Breast epithelium (tissue), 3 donors: ENCODE data around the gene PCSK2.

Source experiments
- POLR2A ChIP-seq: fragments of 450-650 bp; IDR thresholded peaks from one replicate; pipeline ENCODE4 v1.6.1; 2016; ENCODE audit warnings: antibody characterized with exemption, mild to moderate bottlenecking, moderate library complexity
- TF ChIP-seq, protein P1 (sequence below), 3 donors: fragments of 450-650 bp; IDR thresholded peaks; one replicate each; pipeline ENCODE4 v1.5.1; 2016 to 2017; ENCODE audit warnings: antibody characterized with exemption in 3 of 3, mild to moderate bottlenecking in 3 of 3, moderate library complexity in 3 of 3

DNA sequence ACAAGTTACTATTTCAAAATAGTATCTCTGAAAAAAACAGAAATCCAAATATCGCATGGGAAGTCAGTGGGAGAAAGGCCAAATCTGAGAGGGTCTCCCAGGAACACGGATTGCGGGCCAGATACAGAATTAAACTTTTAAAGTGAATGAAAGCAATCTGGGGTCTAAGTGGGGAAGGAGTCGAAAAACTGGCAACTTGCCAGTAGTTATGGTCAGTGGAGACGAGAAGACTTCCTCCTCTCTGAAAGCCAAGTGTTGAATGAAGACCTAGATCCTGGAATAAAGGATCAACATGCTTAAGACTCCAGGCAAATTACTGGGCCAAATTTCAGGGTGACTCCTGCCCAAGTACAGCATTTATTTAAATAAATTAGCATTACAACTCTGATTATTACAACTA lies 180.7 kb downstream of the PCSK2 start:
- TF ChIP-seq, protein P1, sequence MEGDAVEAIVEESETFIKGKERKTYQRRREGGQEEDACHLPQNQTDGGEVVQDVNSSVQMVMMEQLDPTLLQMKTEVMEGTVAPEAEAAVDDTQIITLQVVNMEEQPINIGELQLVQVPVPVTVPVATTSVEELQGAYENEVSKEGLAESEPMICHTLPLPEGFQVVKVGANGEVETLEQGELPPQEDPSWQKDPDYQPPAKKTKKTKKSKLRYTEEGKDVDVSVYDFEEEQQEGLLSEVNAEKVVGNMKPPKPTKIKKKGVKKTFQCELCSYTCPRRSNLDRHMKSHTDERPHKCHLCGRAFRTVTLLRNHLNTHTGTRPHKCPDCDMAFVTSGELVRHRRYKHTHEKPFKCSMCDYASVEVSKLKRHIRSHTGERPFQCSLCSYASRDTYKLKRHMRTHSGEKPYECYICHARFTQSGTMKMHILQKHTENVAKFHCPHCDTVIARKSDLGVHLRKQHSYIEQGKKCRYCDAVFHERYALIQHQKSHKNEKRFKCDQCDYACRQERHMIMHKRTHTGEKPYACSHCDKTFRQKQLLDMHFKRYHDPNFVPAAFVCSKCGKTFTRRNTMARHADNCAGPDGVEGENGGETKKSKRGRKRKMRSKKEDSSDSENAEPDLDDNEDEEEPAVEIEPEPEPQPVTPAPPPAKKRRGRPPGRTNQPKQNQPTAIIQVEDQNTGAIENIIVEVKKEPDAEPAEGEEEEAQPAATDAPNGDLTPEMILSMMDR (IDR thresholded peaks at IDR 0.05) = no peak
- TF ChIP-seq POLR2A = no peak
